WTC11 (cell line): ENCODE results near the gene ARL10. TPM values are rescaled to one million over a fixed set of nuclear protein-coding genes. Genes with fewer than 3 reads are reported as not detected.

Experiments used
- ATAC-seq: fragments of 200-7000 bp; cut with Tn5 transposase; 2 replicates; pipeline ENCODE4 v1.10.0; 2021; ENCODE audit warnings: mild to moderate bottlenecking, moderate library complexity
- CTCF ChIA-PET: fragments of 300-600 bp; sonication (Branson Sonifier 250); formaldehyde crosslinking; loops from one replicate; lab custom pipeline; 2021; ENCODE audit warnings: antibody characterized with exemption; lab: Charles Lee
- POLR2A ChIA-PET: fragments of 350-600 bp; sonication (Branson Sonifier 250); formaldehyde crosslinking; loops from one replicate; lab custom pipeline; 2021; ENCODE audit warnings: antibody characterized with exemption; lab: Charles Lee
- DNase-seq: peaks from one replicate; pipeline ENCODE4 v3.0.0; 2021; ENCODE audit warnings: low spot score
- H3K27ac Mint-ChIP-seq: 2 replicates; pipeline ENCODE4 v1.8.0; 2021; ENCODE audit warnings: mixed read lengths
- H3K27me3 Mint-ChIP-seq: 2 replicates; pipeline ENCODE4 v1.8.0; 2021; ENCODE audit warnings: low read depth, mild to moderate bottlenecking, moderate library complexity, mixed read lengths
- H3K36me3 Mint-ChIP-seq: 2 replicates; pipeline ENCODE4 v1.8.0; 2021; ENCODE audit warnings: mixed read lengths
- H3K4me1 Mint-ChIP-seq: 2 replicates; pipeline ENCODE4 v1.8.0; 2022; ENCODE audit warnings: mixed read lengths
- H3K4me3 Mint-ChIP-seq: 2 replicates; pipeline ENCODE4 v1.8.0; 2021; ENCODE audit warnings: mild to moderate bottlenecking, moderate library complexity, mixed read lengths
- H3K9me3 Mint-ChIP-seq: 2 replicates; pipeline ENCODE4 v1.8.0; 2021; ENCODE audit warnings: mixed read lengths
- AFF4 ChIP-seq: sonication (generic); formaldehyde crosslinking; IDR thresholded peaks from 2 replicates; pipeline ENCODE4 v1.8.1; 2023; ENCODE audit warnings: mild to moderate bottlenecking, missing genetic modification reagents, borderline replicate concordance
- CREM ChIP-seq: sonication (generic); formaldehyde crosslinking; IDR thresholded peaks from 2 replicates; pipeline ENCODE4 v1.8.1; 2022; ENCODE audit warnings: mild to moderate bottlenecking, missing genetic modification reagents, moderate library complexity
- SP1 ChIP-seq: sonication (generic); formaldehyde crosslinking; conservative IDR thresholded peaks from 2 replicates; pipeline ENCODE4 v1.8.1; 2022; ENCODE audit warnings: missing genetic modification reagents
- microRNA-seq: library from miRNA; unstranded; fragments of <30 nt; microRNA quantifications from one replicate; pipeline ENCODE4 v1.2.0, GENCODE V29; 2022; ENCODE audit warnings: borderline number of aligned reads
- total RNA-seq: library from RNA; stranded (reverse); gene quantifications from 3 replicates; pipeline ENCODE4 v1.2.3, GENCODE V29; 2021

Gene ARL10
- total RNA-seq, 1 experiment from 2014 or later: 6.8 TPM

GRCh38 chr5:176429972-176430371 lies 64.7 kb downstream of the ARL10 start:
- no peaks in the 10 kb centered on the region for H3K4me1 Mint-ChIP-seq
- no peak for ATAC-seq

More at GRCh38 chr5:176429972-176430371, 64.7 kb downstream of the ARL10 start:
- DNase-seq: no peak
- Mint-ChIP-seq H3K36me3 (peaks cover 18% of the 10 kb centered on the region), H3K27me3 (peaks cover 19% of the 10 kb centered on the region), H3K4me3 (no peak overlapping the region), H3K27ac (no peak overlapping the region), H3K9me3 (peaks cover 30% of the 10 kb centered on the region)
- ChIA-PET CTCF (interaction anchor here (3.5 kb wide), 1 partner anchor 18 kb away, joined by 15 read pairs; no protein-coding TSS in a partner anchor), POLR2A (no interaction called here)
- TF ChIP-seq CREM (no peak), SP1 (no peak), AFF4 (CRISPR knock-in tag) (no peak)

Small RNA genes lying within 50 kb of the gene (microRNA-seq; reads per million reads assigned to microRNA genes)
- not detected for gene MIR1271

Other genes with a start within 250 kb of the ARL10 start
- gene SIMC1, start 127.1 kb upstream of the ARL10 start, total RNA-seq: 16.8 to 18.8 TPM (median 17.9 TPM) in 3 replicates
- 92.7 to 111 TPM (median 103 TPM) in 3 replicates for gene KIAA1191, start 3.7 kb upstream of the ARL10 start, total RNA-seq
- 51.7 to 57.7 TPM (median 52.1 TPM) in 3 replicates for gene NOP16, start 23.1 kb downstream of the ARL10 start, total RNA-seq
- 98.2 to 112 TPM (median 108 TPM) in 3 replicates for gene HIGD2A, start 23.3 kb downstream of the ARL10 start, total RNA-seq
- gene CLTB, start 51.1 kb downstream of the ARL10 start, total RNA-seq: 28.6 to 33.8 TPM (median 30.3 TPM) in 3 replicates
- 31.9 to 32.9 TPM (median 32.1 TPM) in 3 replicates for gene FAF2, start 82.9 kb downstream of the ARL10 start, total RNA-seq
- 204 to 233 TPM (median 216 TPM) in 3 replicates for gene RNF44, start 171.9 kb downstream of the ARL10 start, total RNA-seq
- gene CDHR2, start 183.9 kb downstream of the ARL10 start, total RNA-seq: 0.44 to 1.1 TPM (median 0.63 TPM) in 3 replicates
- 5.4 to 8.5 TPM (median 5.8 TPM) in 3 replicates for gene GPRIN1, start 244.7 kb downstream of the ARL10 start, total RNA-seq